Spleen (tissue), 7 donors: ENCODE results near the gene ADAMTS12.

ENCODE experiments used
- CTCF ChIP-seq, 11 experiments: fragments of 200-600 bp in 7 of 11; fragments of 450-650 bp in 4 of 11; sonication (generic) in 4 of 11; IDR thresholded peaks in 8 of 11; conservative IDR thresholded peaks in 3 of 11; 1 replicate in 7 of 11; 2 replicates in 4 of 11; pipeline versions ENCODE4 v1.4.0 to v1.8.0; 2016 to 2021; ENCODE audit warnings: antibody characterized with exemption in 11 of 11, inconsistent platforms in 4 of 11, mild to moderate bottlenecking in 1 of 11
- POLR2A ChIP-seq, 3 donors: fragments of 450-650 bp; IDR thresholded peaks; one replicate each; pipeline ENCODE4 v1.5.1; 2017; ENCODE audit warnings: antibody characterized with exemption in 3 of 3, mild to moderate bottlenecking in 1 of 3
- POLR2AphosphoS5 ChIP-seq, 3 donors: sonication (generic); formaldehyde crosslinking; IDR thresholded peaks; one replicate each; pipeline ENCODE4 v1.5.1; 2017; ENCODE audit warnings: antibody characterized with exemption in 3 of 3
- donor health status: DM: no; HTN: no; CAD: no; lungs with moderate emphysema.
- donor health status: DM: no; HTN: no; CAD: no.
- donor health status: DM: no; HTN: no; CAD: no.

- TF ChIP-seq CTCF (IDR thresholded peaks at IDR 0.05 in 8 of 11, conservative IDR thresholded peaks at IDR 0.05 in 3 of 11): no peak
- TF ChIP-seq POLR2A (IDR thresholded peaks at IDR 0.05): no peak
- TF ChIP-seq POLR2AphosphoS5 (IDR thresholded peaks at IDR 0.05): no peak
Measured at GRCh38 chr5:33888587-33888986, 3.2 kb downstream of the ADAMTS12 start.
